ENCODE measurements around the gene XIRP1.

- TF ChIP-seq CTCF (IDR thresholded peaks at IDR 0.05), result no peak
- no peak for TF ChIP-seq POLR2A (IDR thresholded peaks at IDR 0.05)
- TF ChIP-seq POLR2AphosphoS5 (IDR thresholded peaks at IDR 0.05), result no peak
Observed at GRCh38 chr3:39222939-39223338, 30.5 kb upstream of the XIRP1 start.
